Activated naive CD8-positive, alpha-beta T cell treated with anti-CD3 and anti-CD28 coated beads, Interleukin-2, amount 10 ng/mL, durations not matched to agents 7 days and 5 days (primary cell): ENCODE measurements around the gene INTS12. TPM values are rescaled to one million over a fixed set of nuclear protein-coding genes. Genes with fewer than 3 reads are reported as not detected.

Experiments used
- ATAC-seq: fragments of 150-1000 bp; cut with Tn5 transposase; one replicate; pipeline ENCODE4 v1.10.0; 2021; ENCODE audit warnings: low read depth, moderate library complexity
- POLR2A ChIA-PET: fragments of 350-600 bp; sonication (Branson Sonifier 250); formaldehyde crosslinking; loops from one replicate; lab custom pipeline; 2021; ENCODE audit warnings: antibody characterized with exemption; lab: Charles Lee
- DNase-seq: peaks from one replicate; pipeline ENCODE4 v3.0.0; 2021
- H3K27ac Mint-ChIP-seq: one replicate; pipeline ENCODE4 v1.8.0; 2022; ENCODE audit warnings: mild to moderate bottlenecking, mixed read lengths
- H3K27me3 Mint-ChIP-seq: one replicate; pipeline ENCODE4 v1.8.0; 2022; ENCODE audit warnings: mild to moderate bottlenecking, moderate library complexity, mixed read lengths
- H3K36me3 Mint-ChIP-seq: one replicate; pipeline ENCODE4 v1.8.0; 2021; ENCODE audit warnings: mild to moderate bottlenecking, mixed read lengths
- H3K4me1 Mint-ChIP-seq: one replicate; pipeline ENCODE4 v1.8.0; 2021; ENCODE audit warnings: mixed read lengths
- H3K4me3 Mint-ChIP-seq: one replicate; pipeline ENCODE4 v1.8.0; 2022; ENCODE audit warnings: mild to moderate bottlenecking, moderate library complexity, mixed read lengths
- H3K9me3 Mint-ChIP-seq: one replicate; pipeline ENCODE4 v1.8.0; 2021; ENCODE audit warnings: mixed read lengths
- total RNA-seq, 2 experiments: library from RNA; stranded (reverse); gene quantifications; one replicate each; pipeline ENCODE4 v1.2.3, GENCODE V29; 2021

INTS12 gene
- total RNA-seq, 2 experiments from 2014 or later = 20.3 to 20.8 TPM

DNA sequence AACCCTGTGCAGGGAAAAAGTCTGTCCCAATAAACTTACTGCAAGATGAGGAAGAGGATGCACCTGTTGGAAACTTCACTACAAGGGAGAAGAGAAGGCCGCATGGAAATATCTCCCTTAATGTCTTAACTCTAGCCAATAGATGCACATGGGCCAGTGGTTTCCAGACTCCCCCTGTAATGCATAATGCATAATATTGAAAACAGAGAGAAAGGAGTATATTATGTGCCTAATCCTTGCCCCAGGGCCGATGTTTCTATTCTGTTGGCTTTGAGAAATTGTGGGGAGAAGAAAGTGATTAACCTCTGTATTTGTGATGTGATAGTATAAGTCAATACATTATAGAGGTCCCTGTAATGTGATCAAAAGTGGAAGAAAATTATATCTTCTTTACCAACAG is 37.2 kb downstream of the INTS12 start:
- H3K27me3 Mint-ChIP-seq = peaks cover 5% of the 10 kb centered on the region
- POLR2A ChIA-PET = no interaction called here
- ATAC-seq (no peak), DNase-seq (no peak)
- no peaks in the 10 kb centered on the region for H3K9me3 Mint-ChIP-seq
- no peak overlapping the region for H3K27ac Mint-ChIP-seq
- H3K36me3 Mint-ChIP-seq = no peaks in the 10 kb centered on the region
- no peak overlapping the region for H3K4me3 Mint-ChIP-seq
- H3K4me1 Mint-ChIP-seq = no peaks in the 10 kb centered on the region

DNA sequence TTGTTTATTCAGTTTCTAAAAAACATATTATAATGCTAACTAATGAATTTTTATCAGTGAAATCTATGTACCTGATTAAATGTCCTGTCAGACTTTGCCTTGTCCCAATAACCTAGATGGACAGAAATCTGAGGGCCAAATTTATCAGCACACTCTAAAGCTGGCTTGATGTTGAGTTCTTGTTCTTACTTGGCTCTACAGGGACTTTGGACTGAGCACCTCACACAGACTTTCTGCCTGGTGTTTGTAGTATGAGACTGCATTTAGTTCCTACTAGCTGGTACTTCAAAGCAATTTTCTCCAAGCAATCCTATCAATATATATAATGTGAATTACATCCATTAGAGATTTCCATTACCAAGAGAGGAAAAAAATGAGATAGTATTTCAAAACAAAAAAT is 37.8 kb downstream of the INTS12 start:
- Mint-ChIP-seq H3K36me3 (no peaks in the 10 kb centered on the region), H3K4me1 (no peaks in the 10 kb centered on the region), H3K27ac (no peak overlapping the region), H3K27me3 (peaks cover 5% of the 10 kb centered on the region), H3K4me3 (no peak overlapping the region), H3K9me3 (no peaks in the 10 kb centered on the region)
- POLR2A ChIA-PET = no interaction called here
- no peak for ATAC-seq
- DNase-seq = no peak

- H3K27ac Mint-ChIP-seq = no peak overlapping the region
- H3K4me3 Mint-ChIP-seq = no peak overlapping the region
- H3K27me3 Mint-ChIP-seq = peaks cover 5% of the 10 kb centered on the region
- no peaks in the 10 kb centered on the region for H3K9me3 Mint-ChIP-seq
- DNase-seq (no peak), ATAC-seq (no peak)
- no peaks in the 10 kb centered on the region for H3K4me1 Mint-ChIP-seq
- POLR2A ChIA-PET = no interaction called here
- H3K36me3 Mint-ChIP-seq = no peaks in the 10 kb centered on the region
These were observed 41.8 kb downstream of the INTS12 start for GRCh38 chr4:105666693-105667092.

DNA sequence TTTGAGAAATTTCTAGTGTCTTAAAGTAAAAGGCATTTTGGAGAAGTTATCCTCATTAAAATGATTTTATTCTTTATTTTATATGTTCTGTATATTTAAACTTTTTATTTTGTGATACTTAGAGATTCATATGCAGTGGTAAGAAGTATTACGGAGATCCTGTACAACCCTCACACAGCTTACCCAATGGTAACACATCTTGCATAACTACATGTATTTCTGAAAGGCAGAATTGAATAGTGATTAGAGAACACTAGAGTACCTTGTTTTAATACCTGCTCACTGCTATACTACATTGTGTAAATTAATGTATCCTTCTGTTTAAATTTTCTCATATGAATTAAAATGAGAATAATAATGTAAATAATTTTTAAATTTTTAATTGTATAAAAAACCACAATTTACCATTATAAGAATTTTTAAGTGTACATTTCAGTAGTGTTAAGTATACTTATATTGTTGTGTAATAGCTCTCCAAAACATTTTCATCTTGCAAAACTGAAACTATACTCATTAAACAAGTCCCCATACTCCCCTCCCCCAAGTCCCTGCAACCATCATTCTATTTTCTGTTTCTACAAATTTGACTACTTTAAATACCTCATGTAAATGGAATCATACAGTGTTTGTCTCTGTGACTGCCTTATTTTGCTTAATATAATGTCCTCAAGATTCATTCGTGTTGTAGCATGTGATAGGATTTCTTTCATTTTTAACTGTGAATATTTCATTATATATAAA is 45.4 kb downstream of the INTS12 start:
- ATAC-seq (no peak), DNase-seq (no peak)
- Mint-ChIP-seq H3K27ac (no peak overlapping the region), H3K36me3 (no peaks in the 10 kb centered on the region), H3K9me3 (no peaks in the 10 kb centered on the region), H3K4me1 (no peaks in the 10 kb centered on the region), H3K27me3 (peaks cover 3% of the 10 kb centered on the region), H3K4me3 (no peak overlapping the region)
- POLR2A ChIA-PET = no interaction called here

DNA sequence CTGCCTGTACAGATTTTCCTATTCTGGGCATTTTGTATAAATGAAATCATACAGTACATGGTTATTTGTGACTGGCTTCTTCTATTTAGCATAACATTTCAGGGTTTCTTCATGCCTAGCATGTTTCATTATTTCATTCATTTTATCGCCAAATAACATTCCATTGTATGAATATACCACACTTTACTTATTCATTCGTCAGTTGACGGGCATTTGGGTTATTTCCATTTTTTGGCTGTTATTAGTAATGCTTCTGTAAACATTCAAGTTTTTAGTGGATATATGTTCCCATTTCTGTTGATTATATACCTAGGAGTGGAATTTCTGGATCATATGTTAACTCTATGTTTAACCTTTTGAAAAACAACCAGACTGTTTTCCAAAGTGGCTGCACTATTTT is 47.5 kb downstream of the INTS12 start:
- POLR2A ChIA-PET = no interaction called here
- no peaks in the 10 kb centered on the region for H3K4me1 Mint-ChIP-seq
- H3K27me3 Mint-ChIP-seq = peaks cover 3% of the 10 kb centered on the region
- ATAC-seq (no peak), DNase-seq (no peak)
- no peak overlapping the region for H3K27ac Mint-ChIP-seq
- H3K4me3 Mint-ChIP-seq = no peak overlapping the region
- H3K36me3 Mint-ChIP-seq = no peaks in the 10 kb centered on the region
- H3K9me3 Mint-ChIP-seq = no peaks in the 10 kb centered on the region

DNA sequence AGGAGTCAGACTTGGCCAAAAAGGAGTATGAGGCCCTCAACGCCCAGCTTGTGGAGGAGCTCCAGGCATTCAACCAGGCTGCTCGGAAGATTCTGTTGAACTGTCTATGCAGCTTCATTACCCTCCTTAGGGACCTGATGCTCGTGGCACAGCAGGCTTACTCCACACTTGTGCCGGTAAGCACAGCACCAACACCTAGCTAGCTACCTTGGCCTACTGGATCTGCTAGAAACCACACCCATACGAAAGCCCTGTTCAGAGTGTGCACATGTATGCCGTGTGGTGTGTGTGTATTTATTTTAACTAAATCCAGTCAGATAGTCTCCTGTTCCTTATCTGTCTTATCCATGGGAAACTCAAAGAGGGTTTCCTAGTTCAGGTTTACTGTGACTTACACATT is 49.3 kb downstream of the INTS12 start:
- ATAC-seq (no peak), DNase-seq (no peak)
- POLR2A ChIA-PET = no interaction called here
- H3K9me3 Mint-ChIP-seq = no peaks in the 10 kb centered on the region
- H3K27me3 Mint-ChIP-seq = peaks cover 8% of the 10 kb centered on the region
- H3K27ac Mint-ChIP-seq = no peak overlapping the region
- H3K4me3 Mint-ChIP-seq = no peak overlapping the region
- no peaks in the 10 kb centered on the region for H3K4me1 Mint-ChIP-seq
- H3K36me3 Mint-ChIP-seq = no peaks in the 10 kb centered on the region

DNA sequence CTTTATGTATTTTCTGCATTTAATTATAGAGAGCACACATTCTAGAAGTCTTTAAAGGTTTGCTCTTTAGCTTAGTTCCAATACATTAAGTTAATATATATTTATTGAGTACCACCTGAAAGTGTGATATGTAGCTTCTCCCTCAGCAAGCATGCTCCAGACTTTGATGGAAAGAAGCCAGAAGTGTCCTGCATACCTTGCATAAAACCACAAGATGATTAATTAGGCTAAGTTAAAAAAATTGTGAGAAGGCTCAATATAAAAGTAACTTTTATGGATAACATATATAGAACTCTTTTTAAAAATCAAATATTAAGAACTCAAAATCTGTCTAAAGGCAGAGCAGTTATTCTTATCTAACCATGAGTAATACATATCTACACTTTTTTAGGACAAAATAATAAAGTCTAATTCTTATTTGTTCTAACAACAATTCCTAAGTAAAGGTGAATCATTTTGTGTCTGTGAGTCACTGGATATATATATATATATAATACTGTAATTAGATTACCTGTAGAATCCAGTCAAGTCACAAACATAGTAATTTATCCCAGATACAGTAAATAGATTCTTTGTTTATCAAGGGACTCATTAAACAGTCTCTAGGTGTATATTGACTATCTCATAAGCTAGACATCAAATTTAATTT is 51.2 kb downstream of the INTS12 start:
- no peak overlapping the region for H3K27ac Mint-ChIP-seq
- POLR2A ChIA-PET = no interaction called here
- H3K4me3 Mint-ChIP-seq = no peak overlapping the region
- H3K9me3 Mint-ChIP-seq = no peaks in the 10 kb centered on the region
- H3K36me3 Mint-ChIP-seq = no peaks in the 10 kb centered on the region
- H3K4me1 Mint-ChIP-seq = no peaks in the 10 kb centered on the region
- peaks cover 8% of the 10 kb centered on the region for H3K27me3 Mint-ChIP-seq
- DNase-seq (no peak), ATAC-seq (no peak)

DNA sequence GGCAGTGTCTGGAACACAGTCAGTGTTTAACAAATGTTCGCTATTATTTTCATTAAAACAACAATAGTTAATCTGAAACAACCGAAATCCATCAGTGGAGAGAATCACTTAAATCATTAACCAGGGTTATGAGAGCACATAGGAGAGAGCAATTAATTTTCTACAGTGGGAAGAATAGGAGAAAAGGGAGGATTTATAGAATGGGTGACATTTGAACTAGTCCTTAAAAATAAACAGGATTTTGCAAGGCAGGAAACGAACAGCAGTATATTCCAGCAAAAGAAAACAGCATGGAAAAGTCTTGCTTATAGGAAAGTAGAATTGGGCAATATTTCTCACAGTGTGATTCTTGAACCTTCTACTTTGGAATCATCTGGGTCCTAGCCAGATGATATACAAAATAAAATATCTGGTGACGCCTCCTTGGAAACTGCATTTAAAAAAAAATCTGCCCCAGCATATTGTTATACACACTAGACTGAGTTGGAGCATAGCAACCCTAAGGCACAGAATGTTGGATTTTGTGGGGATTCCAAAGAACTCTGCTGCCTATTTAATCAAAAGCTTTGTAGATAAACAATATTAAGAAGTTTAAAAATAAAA is 56.1 kb downstream of the INTS12 start:
- POLR2A ChIA-PET = no interaction called here
- no peaks in the 10 kb centered on the region for H3K4me1 Mint-ChIP-seq
- no peaks in the 10 kb centered on the region for H3K36me3 Mint-ChIP-seq
- no peak overlapping the region for H3K27ac Mint-ChIP-seq
- H3K27me3 Mint-ChIP-seq = peaks cover 23% of the 10 kb centered on the region
- no peaks in the 10 kb centered on the region for H3K9me3 Mint-ChIP-seq
- DNase-seq = no peak
- ATAC-seq = no peak
- H3K4me3 Mint-ChIP-seq = no peak overlapping the region

DNA sequence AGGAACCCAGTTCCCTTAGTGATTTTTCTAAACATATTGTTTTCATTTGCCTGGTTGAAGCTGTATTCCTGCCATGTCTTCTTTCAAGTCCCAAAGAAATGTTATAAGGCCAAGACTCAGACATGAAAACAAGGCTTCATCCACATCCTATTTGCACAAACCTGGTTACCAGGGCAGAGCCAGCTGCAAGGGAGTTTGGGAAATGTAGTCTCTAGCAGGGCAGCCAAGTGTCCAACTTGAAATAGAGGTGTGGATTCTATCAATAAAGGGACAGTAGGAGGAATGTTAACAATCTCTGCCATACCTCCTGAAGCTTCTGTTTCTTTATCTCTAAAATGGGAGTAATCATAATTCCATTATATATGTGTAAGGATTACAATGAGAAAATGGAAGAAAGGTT is 56.6 kb downstream of the INTS12 start:
- H3K4me1 Mint-ChIP-seq = no peaks in the 10 kb centered on the region
- no peak overlapping the region for H3K27ac Mint-ChIP-seq
- POLR2A ChIA-PET = no interaction called here
- H3K4me3 Mint-ChIP-seq = no peak overlapping the region
- no peak for DNase-seq
- H3K9me3 Mint-ChIP-seq = no peaks in the 10 kb centered on the region
- no peak for ATAC-seq
- peaks cover 23% of the 10 kb centered on the region for H3K27me3 Mint-ChIP-seq
- H3K36me3 Mint-ChIP-seq = no peaks in the 10 kb centered on the region

- Mint-ChIP-seq H3K4me3 (no peak overlapping the region), H3K9me3 (no peaks in the 10 kb centered on the region), H3K36me3 (no peaks in the 10 kb centered on the region), H3K27me3 (peaks cover 23% of the 10 kb centered on the region), H3K4me1 (no peaks in the 10 kb centered on the region), H3K27ac (no peak overlapping the region)
- DNase-seq (no peak), ATAC-seq (no peak)
- POLR2A ChIA-PET = no interaction called here
These were observed 58.3 kb downstream of the INTS12 start for GRCh38 chr4:105650190-105650589.

- H3K27ac Mint-ChIP-seq = no peak overlapping the region
- no peak for ATAC-seq
- no peaks in the 10 kb centered on the region for H3K4me1 Mint-ChIP-seq
- POLR2A ChIA-PET = no interaction called here
- H3K9me3 Mint-ChIP-seq = no peaks in the 10 kb centered on the region
- no peaks in the 10 kb centered on the region for H3K36me3 Mint-ChIP-seq
- peaks cover 13% of the 10 kb centered on the region for H3K27me3 Mint-ChIP-seq
- no peak for DNase-seq
- no peak overlapping the region for H3K4me3 Mint-ChIP-seq
These were observed 63.0 kb downstream of the INTS12 start for GRCh38 chr4:105645440-105645839.

- H3K27me3 Mint-ChIP-seq = peaks cover 8% of the 10 kb centered on the region
- POLR2A ChIA-PET = no interaction called here
- ATAC-seq = no peak
- H3K9me3 Mint-ChIP-seq = no peaks in the 10 kb centered on the region
- H3K4me1 Mint-ChIP-seq = no peaks in the 10 kb centered on the region
- H3K27ac Mint-ChIP-seq = no peak overlapping the region
- no peaks in the 10 kb centered on the region for H3K36me3 Mint-ChIP-seq
- no peak for DNase-seq
- H3K4me3 Mint-ChIP-seq = no peak overlapping the region
These were observed 64.2 kb downstream of the INTS12 start for GRCh38 chr4:105644257-105644656.

GRCh38 chr4:105641845-105642244 is 66.6 kb downstream of the INTS12 start:
- peaks cover 7% of the 10 kb centered on the region for H3K27me3 Mint-ChIP-seq
- no peaks in the 10 kb centered on the region for H3K9me3 Mint-ChIP-seq
- H3K27ac Mint-ChIP-seq = no peak overlapping the region
- no peak for ATAC-seq
- POLR2A ChIA-PET = no interaction called here
- H3K4me1 Mint-ChIP-seq = peaks cover 2% of the 10 kb centered on the region
- DNase-seq = no peak
- no peak overlapping the region for H3K4me3 Mint-ChIP-seq
- no peaks in the 10 kb centered on the region for H3K36me3 Mint-ChIP-seq
